BJ (cell line): ENCODE measurements around the gene CXXC1. TPM values are rescaled to one million over a fixed set of nuclear protein-coding genes. Genes with fewer than 3 reads are reported as not detected.

ENCODE experiments used
- CTCF ChIA-PET: fragments of 350-600 bp; formaldehyde crosslinking; extraction: SDS; loops from one replicate; lab custom pipeline; 2021; ENCODE audit warnings: antibody characterized with exemption, inconsistent platforms; lab: Yijun Ruan, JAX
- POLR2A ChIA-PET: fragments of 300-600 bp; sonication (Branson Sonifier 250); formaldehyde crosslinking; extraction: SDS; loops from one replicate; lab custom pipeline; 2021; ENCODE audit warnings: antibody characterized with exemption; lab: Charles Lee
- DNase-seq: peaks from one replicate; pipeline ENCODE4 v3.0.0-alpha.2; 2011; ENCODE audit warnings: low read depth
- H3K27me3 ChIP-seq: 2 replicates; pipeline ENCODE4 v1.6.0; 2011; ENCODE audit warnings: low read length; ENCODE audit not compliant: control insufficient read depth, insufficient read depth
- H3K36me3 ChIP-seq: 2 replicates; pipeline ENCODE4 v1.5.1; 2011; ENCODE audit warnings: low read length; ENCODE audit not compliant: control insufficient read depth, insufficient read depth
- H3K4me3 ChIP-seq: 2 replicates; pipeline ENCODE4 v1.5.1; 2011; ENCODE audit warnings: low read depth, mild to moderate bottlenecking, control low read depth, low read length
- CTCF ChIP-seq: IDR thresholded peaks from 2 replicates; pipeline ENCODE4 v1.5.1; 2011; ENCODE audit warnings: low read depth, mild to moderate bottlenecking, control low read depth, inconsistent platforms, low read length, moderate library complexity; ENCODE audit not compliant: insufficient read depth
- polyA minus RNA-seq: library from RNA; depleted of rRNA, polyadenylated mRNA; stranded (reverse); fragments of >200 nt; gene quantifications from 2 replicates; pipeline ENCODE4 v1.2.3, GENCODE V29; 2011; rRNA and poly(A)+ RNA removed
- polyA plus RNA-seq: library from polyadenylated mRNA; depleted of rRNA; stranded (reverse); fragments of >200 nt; gene quantifications from 2 replicates; pipeline ENCODE4 v1.2.3, GENCODE V29; 2011; rRNA removed

CXXC1 gene
- polyA plus RNA-seq (29.4 and 51.2 TPM in 2 replicates), polyA minus RNA-seq (14.3 and 22.5 TPM in 2 replicates)

DNA sequence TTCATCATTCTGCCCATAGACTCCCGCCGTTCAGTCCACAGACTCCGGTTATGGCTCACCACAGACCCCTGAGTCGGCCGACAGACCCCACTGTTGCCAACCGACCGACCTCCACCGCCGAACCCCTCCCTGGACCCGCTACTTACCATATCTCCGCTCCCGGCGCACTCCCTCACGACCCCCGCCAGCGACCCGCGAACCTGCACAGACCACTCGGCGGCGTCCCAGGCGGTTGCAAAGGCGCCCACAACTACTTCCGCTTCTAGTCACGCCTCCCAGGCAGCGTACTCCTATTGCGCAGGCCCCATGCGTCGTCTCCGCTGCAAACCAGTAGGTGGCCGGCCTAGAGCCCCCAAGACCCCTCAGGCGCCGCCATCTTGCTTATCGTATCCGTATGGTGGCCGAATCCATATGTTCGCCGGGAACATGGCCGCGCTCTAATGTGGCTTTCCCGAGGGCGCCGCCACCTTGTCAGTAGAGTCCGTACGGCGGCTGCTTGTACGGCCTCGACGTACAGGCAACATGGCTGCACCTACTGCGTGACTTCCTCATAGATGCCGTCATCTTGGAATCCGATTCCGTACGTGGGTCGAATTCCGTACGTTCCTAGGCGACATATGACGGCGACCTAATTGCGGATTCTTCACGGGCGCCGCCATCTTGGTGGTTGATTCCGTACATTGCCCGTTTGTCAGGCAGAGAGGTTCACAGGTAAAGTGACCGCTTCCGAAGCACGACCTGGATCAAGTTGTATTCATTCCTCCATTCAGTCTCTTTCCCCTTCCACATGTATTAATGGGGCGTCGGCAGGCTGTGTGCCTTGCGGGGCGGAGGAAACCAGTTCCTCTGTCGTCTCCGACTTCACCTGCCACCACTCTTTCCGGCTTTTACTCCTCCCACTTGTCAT lies at the start of gene CXXC1:
CXXC1 (minus strand) TSS at position 252 of the 907 bp plus-strand sequence; CDS start at position 149, 103 bp downstream.
- peak; percentile 68 for TF ChIP-seq CTCF
- ChIA-PET POLR2A (interaction anchor here (0.6 kb wide), 1 partner anchor 91 kb away, joined by 3 read pairs; no protein-coding TSS in a partner anchor), CTCF (no interaction called here)
- Histone ChIP-seq H3K4me3 (peak within 1 kb of the TSS; percentile 96), H3K27me3 (peaks cover 2% of the 10 kb centered on the region; the same call in 1 of the 2 replicates), H3K36me3 (peaks cover 19% of the 10 kb centered on the region)
- DNase-seq: peak; percentile 96

GRCh38 chr18:50334546-50335152 lies 47.2 kb upstream of the CXXC1 start:
- no peak for TF ChIP-seq CTCF
- Histone ChIP-seq H3K4me3 (no peak overlapping the region), H3K27me3 (no peaks in the 10 kb centered on the region), H3K36me3 (no peaks in the 10 kb centered on the region)
- ChIA-PET CTCF (no interaction called here), POLR2A (no interaction called here)
- no peak for DNase-seq

DNA sequence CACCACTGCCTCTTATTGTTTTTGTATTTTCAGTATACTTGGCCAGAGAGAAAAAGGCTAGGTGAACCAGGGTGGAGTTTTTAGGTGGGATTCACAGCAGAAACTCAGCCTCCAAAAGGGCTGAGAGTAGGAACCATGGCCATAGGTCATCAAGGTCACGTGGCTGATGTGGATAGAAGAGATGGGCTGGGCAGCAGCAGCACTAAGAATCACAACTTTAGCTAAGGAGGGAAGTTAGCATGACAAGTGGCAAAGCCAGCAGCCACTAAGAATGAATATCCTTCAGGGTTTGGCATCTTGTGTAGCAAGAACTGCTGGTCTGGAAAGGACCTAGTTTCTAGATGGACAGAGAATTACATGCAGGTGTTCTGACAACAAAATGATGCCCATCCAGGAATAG lies 44.2 kb upstream of the CXXC1 start:
- Histone ChIP-seq H3K36me3 (no peaks in the 10 kb centered on the region), H3K27me3 (no peaks in the 10 kb centered on the region), H3K4me3 (no peak overlapping the region)
- no peak for DNase-seq
- ChIA-PET POLR2A (no interaction called here), CTCF (no interaction called here)
- TF ChIP-seq CTCF: no peak

DNA sequence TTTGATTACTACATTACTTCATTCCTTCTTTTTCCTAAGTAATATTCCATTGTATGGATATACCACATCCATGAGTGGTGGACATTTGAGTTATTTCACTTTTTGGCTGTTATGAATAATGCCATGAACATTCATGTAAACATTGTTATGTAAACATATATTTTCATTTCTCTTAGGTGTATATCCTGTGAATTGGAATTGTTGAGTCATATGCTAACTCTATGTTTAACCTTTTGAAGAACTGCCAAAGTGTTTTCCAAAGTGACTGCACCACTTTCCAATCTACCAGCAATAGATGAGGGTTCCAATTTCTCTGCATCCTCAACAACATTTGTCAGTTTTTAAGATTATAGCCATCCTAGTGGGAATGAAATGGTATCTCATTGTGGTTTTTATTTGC lies 42.7 kb upstream of the CXXC1 start:
- TF ChIP-seq CTCF: no peak
- Histone ChIP-seq H3K4me3 (no peak overlapping the region), H3K27me3 (no peaks in the 10 kb centered on the region), H3K36me3 (no peaks in the 10 kb centered on the region)
- no peak for DNase-seq
- CTCF ChIA-PET: no interaction called here
- POLR2A ChIA-PET: no interaction called here

DNA sequence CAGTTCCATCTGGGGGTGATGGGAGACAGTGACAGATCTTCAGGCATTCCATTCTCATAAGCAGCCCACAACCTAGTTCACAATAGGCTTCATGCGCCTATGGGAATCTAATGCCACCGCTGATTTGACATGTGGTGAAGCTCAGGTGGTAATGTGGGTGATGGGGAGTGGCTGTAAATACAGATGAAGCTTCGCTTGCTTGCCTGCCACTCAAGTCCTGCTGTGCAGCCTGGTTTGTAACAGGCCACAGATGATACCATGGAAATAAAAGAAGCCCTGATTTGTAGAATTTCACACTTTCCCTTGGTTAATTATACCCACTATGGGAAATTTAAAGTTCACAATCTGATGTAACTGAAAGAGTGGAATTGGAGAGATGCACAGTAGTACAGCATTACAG lies 40.5 kb upstream of the CXXC1 start:
- Histone ChIP-seq H3K27me3 (no peaks in the 10 kb centered on the region), H3K4me3 (no peak overlapping the region), H3K36me3 (no peaks in the 10 kb centered on the region)
- no peak for DNase-seq
- TF ChIP-seq CTCF: no peak
- CTCF ChIA-PET: interaction anchor here (1.0 to 1.3 kb wide), 2 partner anchors 10 to 29 kb away, joined by 3 to 4 read pairs; no protein-coding TSS in a partner anchor
- POLR2A ChIA-PET: no interaction called here
